Suprapubic skin (tissue), 4 donors: ENCODE measurements around the gene SLC29A1. TPM values are rescaled to one million over a fixed set of nuclear protein-coding genes. Genes with fewer than 3 reads are reported as not detected.
"Not testable (repeated sequence)": the region's sequence is repeated elsewhere in the genome, so short reads cannot be mapped to it uniquely, and the experiment has no call there.

Source experiments
- DNase-seq, 2 donors: peaks; one replicate each; pipeline ENCODE4 v3.0.0-alpha.2; 2019; ENCODE audit warnings: low spot score in 2 of 2
- H3K27ac ChIP-seq: fragments of 200-600 bp; sonication (generic); one replicate; pipeline ENCODE4 v1.5.1; 2019
- H3K27me3 ChIP-seq: fragments of 200-600 bp; sonication (generic); one replicate; pipeline ENCODE4 v1.5.1; 2019
- H3K36me3 ChIP-seq: fragments of 200-600 bp; sonication (generic); one replicate; pipeline ENCODE4 v1.5.1; 2019
- H3K4me1 ChIP-seq: fragments of 200-600 bp; sonication (generic); one replicate; pipeline ENCODE4 v1.5.1; 2019
- H3K4me3 ChIP-seq: fragments of 200-600 bp; sonication (generic); one replicate; pipeline ENCODE4 v1.5.1; 2019; ENCODE audit warnings: mild to moderate bottlenecking
- H3K9me3 ChIP-seq: fragments of 200-600 bp; sonication (generic); one replicate; pipeline ENCODE4 v1.5.1; 2019
- EP300 ChIP-seq: sonication (generic); formaldehyde crosslinking; IDR thresholded peaks from one replicate; pipeline ENCODE4 v1.6.1; 2017; ENCODE audit warnings: antibody characterized with exemption
- POLR2A ChIP-seq, 2 donors: fragments of 450-650 bp; IDR thresholded peaks; one replicate each; pipeline ENCODE4 v1.6.1; 2017; ENCODE audit warnings: antibody characterized with exemption in 2 of 2, mild to moderate bottlenecking in 2 of 2, moderate library complexity in 2 of 2
- POLR2AphosphoS5 ChIP-seq, 3 donors: sonication (generic); formaldehyde crosslinking; IDR thresholded peaks; one replicate each; pipeline ENCODE4 v1.6.1; 2017; ENCODE audit warnings: antibody characterized with exemption in 3 of 3
- WGBS: methylation state at CpG from one replicate; pipeline ENCODE4 v1.1.5; 2018; 5-methylcytosine and 5-hydroxymethylcytosine counted together
- total RNA-seq, 4 donors: library from RNA; depleted of rRNA; stranded (reverse); fragments of >200 nt; gene quantifications; one replicate each; pipeline ENCODE4 v1.1.0, GENCODE V29; 2016
- TF ChIP-seq, protein P1 (sequence below), 2 donors: fragments of 200-600 bp in 1 of 2; fragments of 450-650 bp in 1 of 2; sonication (generic) in 1 of 2; IDR thresholded peaks; one replicate each; pipeline ENCODE4 v1.5.1; 2016 to 2019; ENCODE audit warnings: antibody characterized with exemption in 2 of 2, mild to moderate bottlenecking in 1 of 2, moderate library complexity in 1 of 2

SLC29A1 gene
- total RNA-seq, 4 donors from 2014 or later = 61.7 to 133 (median 75.3) TPM

GRCh38 chr6:44182911-44183390, 40.4 kb upstream of the SLC29A1 start:
- no peak overlapping the region for H3K27ac ChIP-seq
- WGBS = 83% methylated on average over 4 of the region's 4 CpGs
- H3K4me3 ChIP-seq = no peak overlapping the region
- peaks cover 27% of the 10 kb centered on the region for H3K4me1 ChIP-seq
- no peaks in the 10 kb centered on the region for H3K9me3 ChIP-seq
- no peaks in the 10 kb centered on the region for H3K36me3 ChIP-seq
- TF ChIP-seq POLR2A (IDR thresholded peaks at IDR 0.05) (no peak), POLR2AphosphoS5 (IDR thresholded peaks at IDR 0.05) (no peak), EP300 (no peak)
- TF ChIP-seq, protein P1, sequence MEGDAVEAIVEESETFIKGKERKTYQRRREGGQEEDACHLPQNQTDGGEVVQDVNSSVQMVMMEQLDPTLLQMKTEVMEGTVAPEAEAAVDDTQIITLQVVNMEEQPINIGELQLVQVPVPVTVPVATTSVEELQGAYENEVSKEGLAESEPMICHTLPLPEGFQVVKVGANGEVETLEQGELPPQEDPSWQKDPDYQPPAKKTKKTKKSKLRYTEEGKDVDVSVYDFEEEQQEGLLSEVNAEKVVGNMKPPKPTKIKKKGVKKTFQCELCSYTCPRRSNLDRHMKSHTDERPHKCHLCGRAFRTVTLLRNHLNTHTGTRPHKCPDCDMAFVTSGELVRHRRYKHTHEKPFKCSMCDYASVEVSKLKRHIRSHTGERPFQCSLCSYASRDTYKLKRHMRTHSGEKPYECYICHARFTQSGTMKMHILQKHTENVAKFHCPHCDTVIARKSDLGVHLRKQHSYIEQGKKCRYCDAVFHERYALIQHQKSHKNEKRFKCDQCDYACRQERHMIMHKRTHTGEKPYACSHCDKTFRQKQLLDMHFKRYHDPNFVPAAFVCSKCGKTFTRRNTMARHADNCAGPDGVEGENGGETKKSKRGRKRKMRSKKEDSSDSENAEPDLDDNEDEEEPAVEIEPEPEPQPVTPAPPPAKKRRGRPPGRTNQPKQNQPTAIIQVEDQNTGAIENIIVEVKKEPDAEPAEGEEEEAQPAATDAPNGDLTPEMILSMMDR (IDR thresholded peaks at IDR 0.05) = no peak
- no peaks in the 10 kb centered on the region for H3K27me3 ChIP-seq
- DNase-seq = no peak

GRCh38 chr6:44183783-44184182, 39.6 kb upstream of the SLC29A1 start:
- DNase-seq = no peak
- 86% methylated on average over 9 of the region's 9 CpGs for WGBS
- TF ChIP-seq POLR2AphosphoS5 (IDR thresholded peaks at IDR 0.05) = no peak
- TF ChIP-seq, protein P1 (IDR thresholded peaks at IDR 0.05) = no peak
- Histone ChIP-seq H3K27me3 (no peaks in the 10 kb centered on the region), H3K4me1 (peaks cover 21% of the 10 kb centered on the region), H3K4me3 (no peak overlapping the region), H3K27ac (no peak overlapping the region), H3K36me3 (no peaks in the 10 kb centered on the region), H3K9me3 (no peaks in the 10 kb centered on the region)

- not testable (repeated sequence) for H3K9me3 ChIP-seq, H3K4me3 ChIP-seq, H3K27me3 ChIP-seq, DNase-seq, H3K27ac ChIP-seq, H3K36me3 ChIP-seq
- WGBS = 73% methylated on average over 7 of the region's 7 CpGs
- peaks cover 19% of the 10 kb centered on the region for H3K4me1 ChIP-seq
Measured at GRCh38 chr6:44185356-44185755, 38.0 kb upstream of the SLC29A1 start.

GRCh38 chr6:44185953-44186634, 37.3 kb upstream of the SLC29A1 start:
- no peaks in the 10 kb centered on the region for H3K27me3 ChIP-seq
- 46% methylated on average over 9 of the region's 9 CpGs for WGBS
- H3K4me3 ChIP-seq = no peak overlapping the region
- DNase-seq = no peak
- H3K36me3 ChIP-seq = no peaks in the 10 kb centered on the region
- no peaks in the 10 kb centered on the region for H3K9me3 ChIP-seq
- H3K27ac ChIP-seq = peak overlapping the region; percentile 24
- TF ChIP-seq EP300 (no peak), POLR2A (IDR thresholded peaks at IDR 0.05) (no peak), POLR2AphosphoS5 (IDR thresholded peaks at IDR 0.05) (no peak)
- TF ChIP-seq, protein P1 (IDR thresholded peaks at IDR 0.05) = no peak
- peaks cover 19% of the 10 kb centered on the region for H3K4me1 ChIP-seq

DNA sequence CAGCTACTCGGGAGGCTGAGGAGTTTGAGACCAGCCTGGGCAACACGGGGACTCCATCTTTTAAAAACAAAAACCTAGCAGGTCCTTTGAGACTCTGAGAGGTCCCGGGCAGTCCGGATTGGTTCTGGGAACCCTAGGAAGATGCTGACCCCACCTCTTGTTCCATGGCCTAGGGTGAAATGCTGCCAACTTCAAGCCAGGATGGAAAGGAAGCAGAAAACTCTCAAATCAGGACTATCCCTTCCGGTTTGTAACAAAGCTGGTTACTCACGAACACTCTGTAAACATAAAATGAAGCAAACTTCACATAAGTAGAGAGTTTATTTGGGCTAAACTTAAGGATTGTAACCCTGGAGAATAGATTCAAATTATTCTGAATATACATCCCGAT, 36.8 kb upstream of the SLC29A1 start:
- no peaks in the 10 kb centered on the region for H3K27me3 ChIP-seq
- no peaks in the 10 kb centered on the region for H3K36me3 ChIP-seq
- WGBS = 68% methylated on average over 7 of the region's 7 CpGs
- H3K4me3 ChIP-seq = no peak overlapping the region
- H3K4me1 ChIP-seq = peaks cover 19% of the 10 kb centered on the region
- H3K9me3 ChIP-seq = no peaks in the 10 kb centered on the region
- no peak for DNase-seq
- no peak for TF ChIP-seq POLR2A (IDR thresholded peaks at IDR 0.05)
- TF ChIP-seq EP300 = no peak
- no peak for TF ChIP-seq POLR2AphosphoS5 (IDR thresholded peaks at IDR 0.05)
- TF ChIP-seq, protein P1 (IDR thresholded peaks at IDR 0.05) = no peak
- peak overlapping the region; percentile 24 for H3K27ac ChIP-seq

GRCh38 chr6:44188819-44189218, 34.6 kb upstream of the SLC29A1 start:
- Histone ChIP-seq H3K27ac (no peak overlapping the region), H3K4me3 (no peak overlapping the region), H3K9me3 (no peaks in the 10 kb centered on the region), H3K4me1 (peaks cover 8% of the 10 kb centered on the region), H3K36me3 (no peaks in the 10 kb centered on the region), H3K27me3 (no peaks in the 10 kb centered on the region)
- no peak for DNase-seq
- no peak for TF ChIP-seq EP300
- TF ChIP-seq, protein P1 (IDR thresholded peaks at IDR 0.05) = no peak
- WGBS = 77% methylated on average over 2 of the region's 2 CpGs
